HCT116 (cell line): ENCODE data around the gene TBCD.

Source experiments
- EZH2 ChIP-seq: fragments of 200-600 bp; sonication (generic); IDR thresholded peaks from 2 replicates; pipeline ENCODE4 v1.6.1; 2017; ENCODE audit warnings: antibody characterized with exemption, mixed run types
- SIN3A ChIP-seq: IDR thresholded peaks from 2 replicates; pipeline ENCODE4 v1.6.1; 2012; ENCODE audit warnings: low read depth
- TF ChIP-seq, protein P1 (sequence below), 3 experiments: fragments of 200-600 bp in 1 of 3; sonication (generic) in 1 of 3; IDR thresholded peaks in 2 of 3; conservative IDR thresholded peaks in 1 of 3; 2 replicates each; pipeline ENCODE4 v1.5.1; 2012 to 2017; ENCODE audit warnings: low read depth in 2 of 3, low read length in 2 of 3, antibody characterized with exemption in 1 of 3, borderline replicate concordance in 1 of 3, control low read depth in 1 of 3, mild to moderate bottlenecking in 1 of 3, mixed read lengths in 1 of 3, mixed run types in 1 of 3, moderate library complexity in 1 of 3; ENCODE audit not compliant: insufficient read depth in 1 of 3

DNA sequence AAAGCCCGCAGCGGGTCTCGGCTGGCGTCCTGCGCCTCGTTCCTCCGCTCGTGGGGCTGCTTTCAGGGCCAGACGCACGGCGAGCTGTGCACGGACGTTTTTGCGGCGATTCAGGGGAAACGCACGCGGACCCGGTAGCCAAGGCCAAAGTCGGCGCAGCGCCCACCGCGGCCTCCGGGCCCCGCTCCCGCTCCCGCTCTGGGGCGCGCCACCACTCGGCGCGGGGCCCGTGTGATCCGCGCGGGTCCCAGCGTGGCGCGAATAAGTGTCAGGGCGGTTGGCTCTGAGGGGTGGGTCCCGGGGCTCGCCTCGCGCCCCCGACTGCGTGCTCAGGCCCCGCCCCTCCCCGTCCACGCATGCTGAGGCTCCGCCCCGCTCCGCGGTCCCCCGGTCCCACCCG is 694 bp upstream of the TBCD start:
- TF ChIP-seq EZH2 (no peak), SIN3A (no peak)
- TF ChIP-seq, protein P1, sequence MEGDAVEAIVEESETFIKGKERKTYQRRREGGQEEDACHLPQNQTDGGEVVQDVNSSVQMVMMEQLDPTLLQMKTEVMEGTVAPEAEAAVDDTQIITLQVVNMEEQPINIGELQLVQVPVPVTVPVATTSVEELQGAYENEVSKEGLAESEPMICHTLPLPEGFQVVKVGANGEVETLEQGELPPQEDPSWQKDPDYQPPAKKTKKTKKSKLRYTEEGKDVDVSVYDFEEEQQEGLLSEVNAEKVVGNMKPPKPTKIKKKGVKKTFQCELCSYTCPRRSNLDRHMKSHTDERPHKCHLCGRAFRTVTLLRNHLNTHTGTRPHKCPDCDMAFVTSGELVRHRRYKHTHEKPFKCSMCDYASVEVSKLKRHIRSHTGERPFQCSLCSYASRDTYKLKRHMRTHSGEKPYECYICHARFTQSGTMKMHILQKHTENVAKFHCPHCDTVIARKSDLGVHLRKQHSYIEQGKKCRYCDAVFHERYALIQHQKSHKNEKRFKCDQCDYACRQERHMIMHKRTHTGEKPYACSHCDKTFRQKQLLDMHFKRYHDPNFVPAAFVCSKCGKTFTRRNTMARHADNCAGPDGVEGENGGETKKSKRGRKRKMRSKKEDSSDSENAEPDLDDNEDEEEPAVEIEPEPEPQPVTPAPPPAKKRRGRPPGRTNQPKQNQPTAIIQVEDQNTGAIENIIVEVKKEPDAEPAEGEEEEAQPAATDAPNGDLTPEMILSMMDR (IDR thresholded peaks at IDR 0.05 in 2 of 3, conservative IDR thresholded peaks at IDR 0.05 in 1 of 3; ENCODE audit: borderline replicate concordance in 1 of 3, insufficient read depth in 1 of 3, low read depth in 2 of 3, low read length in 2 of 3) = peak in 1 of 3 experiments; percentile 15; a peak in 1 of 6 replicates
